MCF 10A (cell line): Measurements from ENCODE around the gene MOB3B. TPM values are rescaled to one million over a fixed set of nuclear protein-coding genes. Genes with fewer than 3 reads are reported as not detected.

Experiments used
- BruUV-seq: library from RNA; stranded (reverse); fragments of 400-500 nt; replicated peaks from 2 replicates; lab custom pipeline; 2021; lab: Mats Ljungman, UMichigan
- CTCF ChIA-PET: fragments of 300-600 bp; sonication (Branson Sonifier 250); formaldehyde crosslinking; extraction: SDS; loops from one replicate; lab custom pipeline; 2021; ENCODE audit warnings: antibody characterized with exemption, inconsistent platforms; lab: Yijun Ruan, JAX
- POLR2A ChIA-PET: fragments of 300-600, 350-650 bp; sonication (Branson Sonifier 250); formaldehyde crosslinking; extraction: SDS; loops from one replicate; lab custom pipeline; 2020; ENCODE audit warnings: antibody characterized with exemption, inconsistent platforms; lab: Yijun Ruan, JAX
- DNase-seq: peaks from one replicate; pipeline ENCODE4 v3.0.0-alpha.2; 2018; ENCODE audit not compliant: unreplicated experiment
- H3K27ac Mint-ChIP-seq: one replicate; pipeline ENCODE4 v1.8.0; 2022; ENCODE audit warnings: mild to moderate bottlenecking, low read depth, mixed read lengths; ENCODE audit not compliant: unreplicated experiment
- H3K27me3 Mint-ChIP-seq: one replicate; pipeline ENCODE4 v1.8.0; 2022; ENCODE audit warnings: mixed read lengths; ENCODE audit not compliant: insufficient read depth, unreplicated experiment
- H3K36me3 Mint-ChIP-seq: one replicate; pipeline ENCODE4 v1.8.0; 2022; ENCODE audit warnings: mild to moderate bottlenecking, moderate library complexity, mixed read lengths; ENCODE audit not compliant: insufficient read depth, unreplicated experiment
- H3K4me1 Mint-ChIP-seq: one replicate; pipeline ENCODE4 v1.8.0; 2022; ENCODE audit warnings: mixed read lengths; ENCODE audit not compliant: insufficient read depth, unreplicated experiment
- H3K4me3 Mint-ChIP-seq: one replicate; pipeline ENCODE4 v1.8.0; 2022; ENCODE audit warnings: mild to moderate bottlenecking, moderate library complexity, mixed read lengths; ENCODE audit not compliant: unreplicated experiment
- H3K9me3 Mint-ChIP-seq: one replicate; pipeline ENCODE4 v1.8.0; 2022; ENCODE audit warnings: mixed read lengths; ENCODE audit not compliant: unreplicated experiment
- CTCF ChIP-seq: fragments of 200-600 bp; IDR thresholded peaks from one replicate; pipeline ENCODE4 v1.8.0; 2022; ENCODE audit warnings: antibody characterized with exemption, mild to moderate bottlenecking; ENCODE audit not compliant: unreplicated experiment
- intact Hi-C: fragments of 100-400 bp; cut with micrococcal nuclease; formaldehyde crosslinking; loops from 2 replicates; pipeline ENCODE4 v1.14.1; 2022
- total RNA-seq: library from RNA; stranded (reverse); gene quantifications from 2 replicates; pipeline ENCODE4 v1.2.3, GENCODE V29; 2022

MOB3B gene
- total RNA-seq, 1 experiment from 2014 or later, result 3.7 TPM

GRCh38 chr9:27369591-27369990, 160.0 kb downstream of the MOB3B start:
- intact Hi-C loops, result no loop called here
- no TSS peak for BruUV-seq
- peaks cover 33% of the 10 kb centered on the region for H3K4me1 Mint-ChIP-seq
- no peak for TF ChIP-seq CTCF
- DNase-seq, result peak; percentile 37
- H3K27me3 Mint-ChIP-seq, result no peaks in the 10 kb centered on the region
- POLR2A ChIA-PET, result interaction anchor here (0.6 to 1.5 kb wide), 3 partner anchors 15 to 160 kb away, joined by 3 to 6 read pairs (median 3); partner anchors contain the start of gene MOB3B
- no peaks in the 10 kb centered on the region for H3K36me3 Mint-ChIP-seq
- H3K4me3 Mint-ChIP-seq, result no peak overlapping the region
- CTCF ChIA-PET, result interaction anchor here (0.6 to 1.0 kb wide), 3 partner anchors 49 to 161 kb away, joined by 3 to 5 read pairs (median 3); no protein-coding TSS in a partner anchor
- H3K27ac Mint-ChIP-seq, result no peak overlapping the region
- H3K9me3 Mint-ChIP-seq, result no peaks in the 10 kb centered on the region

GRCh38 chr9:27368316-27368985, 161.2 kb downstream of the MOB3B start:
- intact Hi-C loops, result no loop called here
- Mint-ChIP-seq H3K4me1 (peaks cover 33% of the 10 kb centered on the region), H3K27me3 (no peaks in the 10 kb centered on the region), H3K36me3 (no peaks in the 10 kb centered on the region), H3K9me3 (no peaks in the 10 kb centered on the region), H3K4me3 (no peak overlapping the region), H3K27ac (no peak overlapping the region)
- CTCF ChIA-PET, result interaction anchor here (0.6 to 1.9 kb wide), 7 partner anchors 24 to 1822 kb away, joined by 3 to 8 read pairs (median 3); partner anchors contain the start of gene MOB3B
- BruUV-seq, result no TSS peak
- no peak for DNase-seq
- POLR2A ChIA-PET, result interaction anchor here (0.7 to 1.5 kb wide), 2 partner anchors 16 to 199 kb away, joined by 3 to 6 read pairs; no protein-coding TSS in a partner anchor
- no peak for TF ChIP-seq CTCF

- H3K27ac Mint-ChIP-seq, result no peak overlapping the region
- H3K9me3 Mint-ChIP-seq, result no peaks in the 10 kb centered on the region
- DNase-seq, result no peak
- TF ChIP-seq CTCF, result no peak
- no peaks in the 10 kb centered on the region for H3K27me3 Mint-ChIP-seq
- ChIA-PET POLR2A (no interaction called here), CTCF (interaction anchor here (0.6 to 1.9 kb wide), 3 partner anchors 24 to 162 kb away, joined by 3 to 8 read pairs (median 8); partner anchors contain the start of gene MOB3B)
- peaks cover 33% of the 10 kb centered on the region for H3K4me1 Mint-ChIP-seq
- H3K4me3 Mint-ChIP-seq, result no peak overlapping the region
- no peaks in the 10 kb centered on the region for H3K36me3 Mint-ChIP-seq
- no TSS peak for BruUV-seq
- intact Hi-C loops, result no loop called here
Observed at GRCh38 chr9:27367921-27368315, 161.7 kb downstream of the MOB3B start.

- no TSS peak for BruUV-seq
- no peak overlapping the region for H3K27ac Mint-ChIP-seq
- no peaks in the 10 kb centered on the region for H3K36me3 Mint-ChIP-seq
- DNase-seq, result no peak
- H3K9me3 Mint-ChIP-seq, result no peaks in the 10 kb centered on the region
- CTCF ChIA-PET, result interaction anchor here (0.6 to 1.9 kb wide), 3 partner anchors 25 to 162 kb away, joined by 3 to 8 read pairs (median 8); partner anchors contain the start of gene MOB3B
- H3K4me1 Mint-ChIP-seq, result peaks cover 35% of the 10 kb centered on the region
- intact Hi-C loops, result no loop called here
- POLR2A ChIA-PET, result no interaction called here
- H3K27me3 Mint-ChIP-seq, result no peaks in the 10 kb centered on the region
- TF ChIP-seq CTCF, result no peak
- no peak overlapping the region for H3K4me3 Mint-ChIP-seq
Observed at GRCh38 chr9:27367175-27367798, 162.3 kb downstream of the MOB3B start.
